NCI-H460 (cell line): ENCODE measurements around the gene TMUB1. TPM values are rescaled to one million over a fixed set of nuclear protein-coding genes. Genes with fewer than 3 reads are reported as not detected.

Source experiments
- DNase-seq: peaks from one replicate; pipeline ENCODE4 v3.0.0-alpha.2; 2016; ENCODE audit warnings: low read depth; ENCODE audit errors: extremely low read depth
- polyA plus RNA-seq: library from polyadenylated mRNA; depleted of rRNA; stranded (reverse); fragments of >200 nt; gene quantifications from 2 replicates; pipeline ENCODE4 v1.2.3, GENCODE V29; 2014; cell fraction: nucleus; rRNA removed
- total RNA-seq: library from RNA; depleted of rRNA; stranded (reverse); fragments of >200 nt; shearing (Covaris generic); gene quantifications from 2 replicates; pipeline ENCODE4 v1.2.3, GENCODE V29; 2014; rRNA removed

TMUB1 gene, protein sequence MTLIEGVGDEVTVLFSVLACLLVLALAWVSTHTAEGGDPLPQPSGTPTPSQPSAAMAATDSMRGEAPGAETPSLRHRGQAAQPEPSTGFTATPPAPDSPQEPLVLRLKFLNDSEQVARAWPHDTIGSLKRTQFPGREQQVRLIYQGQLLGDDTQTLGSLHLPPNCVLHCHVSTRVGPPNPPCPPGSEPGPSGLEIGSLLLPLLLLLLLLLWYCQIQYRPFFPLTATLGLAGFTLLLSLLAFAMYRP
- 35.2 and 46.6 TPM in 2 replicates for total RNA-seq
- 75.0 and 113 TPM in 2 replicates for polyA plus RNA-seq

DNA sequence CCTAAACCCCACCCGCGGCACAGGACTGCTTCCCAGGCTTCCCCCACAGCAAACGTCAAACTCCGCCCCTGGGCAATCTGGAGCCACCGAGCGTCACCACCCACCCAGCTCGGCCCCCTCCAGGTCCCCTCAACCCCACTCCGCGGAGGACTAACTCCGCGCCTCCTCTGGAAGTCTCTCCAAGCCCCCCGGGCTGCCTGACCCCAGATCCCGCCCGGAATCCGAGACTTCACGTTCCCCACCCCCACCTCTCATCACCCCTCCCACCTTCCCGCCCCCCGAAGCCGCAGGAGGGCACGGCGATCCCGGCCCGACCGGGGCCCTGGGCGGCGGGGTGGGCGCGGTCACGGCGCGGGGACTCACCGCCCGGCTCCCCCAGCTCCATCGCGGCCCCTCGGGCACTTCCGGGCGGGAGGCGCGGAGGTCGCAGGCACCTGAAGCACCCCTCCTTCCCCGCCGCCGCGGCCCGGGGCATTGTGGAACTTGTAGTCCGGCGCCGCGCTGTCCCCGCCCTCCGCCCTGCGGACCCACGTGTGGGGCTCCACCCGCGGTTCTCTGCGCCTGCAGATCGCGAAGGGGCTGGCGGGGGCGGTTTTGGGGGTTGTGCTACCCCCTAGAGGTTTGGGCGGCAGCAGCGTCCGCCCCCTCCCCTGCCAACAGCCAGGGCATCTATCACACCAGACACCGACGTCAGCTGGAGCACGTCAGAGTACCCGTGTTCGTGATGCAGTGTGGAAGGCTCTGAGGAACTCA, at the start of gene TMUB1:
Gene TMUB1, minus strand, starts transcription at position 423 of the 753 bp plus-strand sequence. CDS start 930 bp downstream, outside the sequence.
- DNase-seq: no peak

DNA sequence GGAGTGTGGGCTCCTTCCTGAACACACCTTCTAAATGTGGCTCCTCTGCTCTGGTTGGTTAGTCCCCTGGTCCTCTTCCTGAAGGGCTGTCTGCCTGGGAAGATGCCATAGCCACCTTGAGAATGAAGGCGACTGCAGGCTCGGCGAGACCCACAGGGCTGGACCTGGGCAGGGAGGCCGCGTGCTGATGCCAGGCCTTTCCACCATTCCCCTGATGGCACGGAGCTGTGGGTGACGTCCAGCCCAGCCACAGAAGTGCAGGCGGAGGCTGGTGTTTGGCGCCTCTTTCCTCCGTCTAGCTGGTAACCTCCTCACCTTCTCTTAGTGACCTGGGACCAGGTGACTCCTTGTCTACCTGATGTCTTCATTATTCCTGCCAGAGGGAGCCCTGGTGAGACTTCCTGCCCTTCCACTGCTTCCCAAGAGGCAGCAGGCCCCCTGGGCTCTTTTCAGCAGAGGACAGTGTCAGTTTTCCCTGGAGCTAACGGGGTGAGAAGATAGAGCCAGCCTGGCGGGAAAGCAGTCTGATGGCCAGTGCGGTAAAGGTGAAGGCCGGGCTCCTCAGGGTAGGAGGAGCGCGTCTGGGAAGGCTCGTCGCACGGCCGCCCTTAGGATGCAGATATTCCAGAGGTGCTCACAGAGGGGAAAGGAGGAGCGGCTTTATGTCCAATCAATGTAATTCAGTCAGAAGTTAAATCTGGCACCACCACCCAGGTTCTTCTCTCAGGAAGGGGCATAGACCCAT, 49.3 kb upstream of the TMUB1 start:
- no peak for DNase-seq

DNA sequence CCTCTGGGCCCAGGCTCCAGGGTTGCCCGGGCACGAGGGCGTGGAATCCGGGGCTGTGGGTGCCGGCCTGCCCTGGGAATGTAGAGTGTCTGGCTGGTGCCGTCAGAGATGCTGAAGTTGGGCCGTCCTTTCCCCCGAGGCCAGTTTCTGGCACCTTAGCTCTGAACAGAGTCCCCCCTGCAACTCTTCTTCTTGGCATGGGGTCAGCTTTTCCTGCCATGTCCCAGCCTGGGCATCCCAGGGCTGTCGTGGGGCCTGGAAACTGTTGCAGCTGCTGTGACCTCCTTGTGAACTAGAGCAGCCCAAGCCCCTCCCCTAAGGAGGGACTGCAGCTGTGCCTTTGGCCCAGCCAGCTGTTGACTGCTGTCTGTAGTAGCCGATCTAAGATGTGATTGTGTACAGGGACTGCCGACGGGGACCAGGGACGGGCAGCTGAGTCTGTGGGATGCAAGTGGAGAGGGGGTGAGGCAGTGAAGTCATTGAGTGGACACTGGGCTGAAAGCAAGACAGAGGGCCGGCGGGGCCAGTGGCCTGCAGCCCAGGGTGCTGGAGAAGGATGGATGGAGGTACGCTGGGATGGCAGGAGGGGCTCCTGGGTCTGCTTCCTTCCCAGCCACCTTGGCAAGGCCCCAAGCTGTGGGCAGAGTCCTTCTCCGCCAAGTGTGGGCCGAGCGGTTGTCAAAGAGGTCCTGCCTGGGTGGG, 48.5 kb upstream of the TMUB1 start:
- DNase-seq: no peak

DNA sequence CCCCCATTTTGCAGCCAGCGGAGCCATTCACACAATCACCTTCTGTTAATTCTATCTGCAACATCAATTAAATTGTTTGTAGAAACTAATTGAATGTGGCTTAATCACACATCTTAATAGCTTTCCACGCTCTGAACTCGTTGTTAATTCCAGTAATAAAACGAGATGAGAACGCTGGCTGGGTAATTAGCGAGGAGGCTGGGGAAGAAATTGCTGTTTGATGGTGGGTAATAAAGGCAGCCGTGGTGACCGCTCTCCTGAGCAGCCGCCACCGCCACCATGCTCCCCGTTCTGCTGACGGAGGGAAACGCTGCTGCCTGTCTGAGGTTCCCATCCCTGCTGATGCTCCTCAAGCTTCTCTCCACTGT, 47.9 kb upstream of the TMUB1 start:
- no peak for DNase-seq

DNA sequence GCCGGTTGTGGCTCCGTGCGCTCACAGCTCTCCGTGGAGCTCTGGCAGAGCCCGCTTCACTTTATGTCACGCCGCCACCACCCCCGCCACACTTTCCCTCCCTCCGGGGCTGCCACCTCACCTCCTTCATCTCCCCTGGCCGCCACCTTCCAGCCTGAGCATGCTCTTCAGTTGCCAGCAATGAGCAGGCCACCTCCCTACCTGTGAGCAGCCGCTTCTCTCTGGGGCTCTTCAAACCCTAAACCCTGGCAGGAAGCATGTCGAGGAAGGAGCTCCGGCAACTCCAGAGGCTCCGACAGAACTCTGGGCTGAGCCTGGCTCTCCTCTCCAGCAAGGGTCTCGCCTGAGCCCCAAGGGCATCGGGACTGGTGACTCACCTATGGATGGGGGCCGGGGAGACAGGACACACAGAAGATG, 47.5 kb upstream of the TMUB1 start:
- DNase-seq: no peak

DNA sequence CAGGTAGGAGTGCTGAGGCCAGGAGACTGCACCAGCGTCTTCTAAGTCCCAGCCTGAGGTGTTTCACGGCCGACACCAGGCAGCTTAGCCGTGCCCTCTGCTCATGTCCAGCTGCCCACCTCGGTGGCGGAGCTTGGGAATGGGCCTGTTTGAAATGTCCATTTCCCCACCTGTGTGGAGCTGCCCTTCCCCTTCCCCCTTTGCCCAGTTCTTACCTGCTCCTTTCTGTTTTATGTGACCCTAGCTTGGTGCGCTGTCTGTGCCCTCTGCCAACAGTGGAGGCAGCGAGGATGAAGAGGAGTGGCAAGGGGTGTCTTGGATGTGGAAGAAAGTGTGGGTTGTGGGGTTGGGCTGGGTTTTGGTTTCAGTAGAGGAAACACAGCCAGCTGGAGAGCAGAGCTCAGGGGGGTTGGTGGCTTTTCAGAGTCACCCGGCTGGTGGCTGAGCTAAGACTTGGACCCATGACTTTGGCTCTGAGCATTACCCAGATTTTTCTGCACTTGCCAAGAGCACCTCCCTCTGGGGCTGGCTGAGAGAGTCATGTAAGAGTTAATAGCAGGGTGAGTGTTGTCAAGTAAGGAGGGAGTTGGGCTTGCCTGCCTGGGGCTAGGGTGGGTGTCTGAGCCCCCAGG, 46.8 kb upstream of the TMUB1 start:
- no peak for DNase-seq

DNA sequence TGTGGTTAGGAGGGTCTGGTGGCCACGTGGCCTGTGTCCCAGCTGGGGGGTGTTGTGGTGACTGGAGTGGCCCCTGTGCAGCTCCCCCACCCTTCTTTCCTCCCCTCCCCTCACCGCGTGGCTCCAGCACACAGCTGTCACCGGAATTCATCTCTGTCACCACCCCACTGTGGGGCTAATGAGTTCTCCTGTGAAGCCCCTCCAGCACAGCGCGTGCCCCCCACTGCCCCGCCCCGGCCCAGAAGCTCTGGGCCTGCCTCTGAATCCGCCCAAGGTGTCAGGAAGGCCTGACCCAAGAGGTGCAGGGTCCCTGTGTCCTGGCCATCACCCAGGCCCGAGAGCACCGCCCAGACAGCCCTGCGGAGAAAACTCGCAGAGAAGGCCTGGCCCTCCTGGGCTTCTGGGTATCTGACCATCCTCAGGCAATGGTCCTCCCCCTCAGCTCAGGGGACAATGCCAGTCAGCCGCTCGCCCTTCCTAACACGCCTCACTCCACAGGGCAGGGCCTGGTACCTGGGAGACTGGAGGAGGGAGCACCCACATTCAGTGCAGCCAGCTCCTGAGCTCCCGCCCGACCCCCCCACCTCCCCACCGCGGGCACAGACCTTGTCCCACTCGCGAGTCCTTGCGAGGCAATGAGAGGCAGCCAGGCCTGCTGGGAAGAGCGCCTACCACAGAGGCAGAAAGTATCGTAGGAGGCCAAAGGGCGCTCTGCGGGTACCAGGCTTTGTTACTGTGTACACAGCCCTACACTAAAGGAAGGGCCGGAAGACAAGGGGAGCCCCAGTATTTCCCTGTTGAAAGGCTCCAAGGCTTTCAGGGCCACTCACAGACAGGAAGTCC, 46.0 kb upstream of the TMUB1 start:
- DNase-seq: no peak

DNA sequence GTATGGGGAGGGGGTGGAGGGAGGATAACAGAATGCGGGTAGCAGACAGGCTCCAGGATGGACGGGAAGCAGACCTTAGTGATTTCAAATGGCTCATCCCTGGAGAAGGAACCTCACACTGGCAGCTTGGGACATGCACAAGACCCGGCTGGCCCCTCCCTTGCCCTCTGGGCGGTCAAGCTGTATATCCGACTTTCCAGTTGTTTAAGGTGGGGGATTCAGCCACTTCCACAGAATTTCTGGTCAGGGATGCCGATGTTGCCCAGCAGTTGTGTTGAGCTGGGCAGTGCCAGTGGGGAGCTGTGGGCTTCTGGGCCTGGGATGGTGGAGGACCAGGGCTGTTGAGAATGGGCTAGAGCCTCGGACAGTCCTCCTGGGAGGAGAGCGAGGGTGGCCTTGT, 45.4 kb upstream of the TMUB1 start:
- no peak for DNase-seq

DNA sequence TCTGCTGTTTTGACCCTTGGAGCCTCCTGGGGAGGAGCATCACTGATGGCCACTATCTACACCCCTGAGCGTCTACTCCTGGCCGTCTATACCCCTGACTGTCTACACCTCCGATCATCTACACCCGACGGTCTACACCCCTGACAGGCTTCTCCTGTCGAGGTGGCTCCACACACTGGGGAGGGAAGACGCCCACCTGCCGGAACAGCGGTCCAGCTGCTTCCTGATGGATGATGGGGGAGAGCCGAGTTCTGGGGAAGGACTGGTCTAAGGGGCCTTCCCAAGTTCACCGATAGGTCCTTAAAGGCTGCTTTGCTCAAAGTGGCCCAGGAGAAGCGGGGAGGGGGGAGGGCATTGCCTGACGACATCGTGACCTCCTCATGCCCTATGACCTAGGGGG, 44.9 kb upstream of the TMUB1 start:
- no peak for DNase-seq

DNA sequence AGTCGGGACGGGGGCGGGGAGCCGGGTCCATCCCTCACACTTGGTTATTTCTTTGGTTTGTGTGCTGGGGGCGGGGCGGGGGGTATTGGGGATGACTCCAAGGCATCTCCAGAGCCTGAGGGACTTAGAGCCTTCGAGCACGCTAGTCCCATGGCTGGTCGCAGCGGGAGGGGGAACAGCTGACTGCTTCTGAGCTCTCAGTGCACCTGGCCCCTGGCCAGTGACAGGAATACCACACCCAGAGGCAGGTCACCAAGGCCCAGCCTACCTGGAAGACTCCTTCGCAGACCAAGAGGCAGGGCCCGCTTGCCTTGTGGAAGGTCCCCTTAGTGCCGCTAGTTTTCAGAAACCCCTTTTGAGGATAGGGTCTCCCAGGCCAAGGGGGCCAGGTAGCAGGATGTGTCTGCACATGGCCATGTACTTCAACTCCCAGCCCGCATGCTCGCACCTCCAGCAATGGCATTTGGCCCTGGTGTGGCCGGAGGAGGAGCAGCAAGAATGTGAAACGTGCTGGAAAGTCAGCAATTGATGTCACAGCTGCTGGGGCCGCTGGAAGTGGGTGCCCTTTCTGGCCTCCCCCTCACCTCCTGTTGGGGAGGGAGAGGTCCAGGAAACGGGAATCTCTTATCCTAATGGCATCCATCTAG, 43.3 kb upstream of the TMUB1 start:
- no peak for DNase-seq

DNA sequence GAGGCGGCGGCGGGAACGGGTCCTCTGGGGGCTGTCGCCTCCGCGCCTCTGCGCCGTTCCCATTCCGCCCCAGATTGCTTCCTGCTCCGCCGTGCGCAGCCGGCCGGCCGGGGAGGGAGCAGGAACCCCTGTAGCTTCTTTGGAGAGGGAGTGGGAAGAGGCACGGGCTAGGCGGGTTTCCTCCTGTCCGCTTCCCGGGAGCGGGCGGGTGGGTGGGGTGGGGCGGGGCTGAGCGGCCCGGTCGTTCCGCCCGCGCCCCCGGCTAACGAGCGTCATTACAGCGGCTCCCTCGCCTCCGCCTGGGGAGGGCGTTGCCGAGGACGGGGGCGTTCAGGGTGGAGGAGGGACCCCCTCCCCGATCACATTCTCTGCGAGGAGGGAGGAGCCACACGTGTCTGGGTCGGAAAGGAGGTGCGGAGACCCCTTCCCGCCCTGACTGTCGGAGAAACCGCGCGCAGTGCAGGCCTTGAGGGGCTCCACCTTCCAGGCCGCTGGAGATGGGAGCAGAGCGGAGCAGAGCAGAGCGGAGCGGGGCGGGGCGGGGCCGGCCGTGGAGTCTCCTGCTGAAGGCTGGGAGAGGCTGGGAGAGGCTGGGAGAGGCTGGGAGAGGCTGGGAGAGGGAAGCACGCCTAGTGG, 42.7 kb upstream of the TMUB1 start:
- DNase-seq: no peak

DNA sequence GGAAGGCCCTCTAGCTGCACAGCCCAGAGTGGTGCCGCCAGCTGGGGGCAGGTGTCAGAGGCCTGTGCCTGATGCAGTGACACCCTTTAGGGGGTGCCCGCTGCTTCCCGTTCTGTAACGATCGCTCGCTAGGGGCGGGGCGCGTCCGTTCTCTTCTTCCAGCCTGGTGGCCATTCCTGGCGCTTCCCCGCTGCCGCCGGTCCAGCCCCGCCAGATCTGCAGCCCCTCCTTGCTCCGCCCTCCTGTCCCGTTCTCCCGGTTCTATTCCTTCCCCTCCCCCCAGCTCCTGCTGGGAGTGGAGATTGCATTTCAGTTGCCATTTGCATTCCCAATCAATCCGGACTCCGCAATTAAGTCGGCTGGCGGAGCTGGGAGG, 42.2 kb upstream of the TMUB1 start:
- no peak for DNase-seq

DNA sequence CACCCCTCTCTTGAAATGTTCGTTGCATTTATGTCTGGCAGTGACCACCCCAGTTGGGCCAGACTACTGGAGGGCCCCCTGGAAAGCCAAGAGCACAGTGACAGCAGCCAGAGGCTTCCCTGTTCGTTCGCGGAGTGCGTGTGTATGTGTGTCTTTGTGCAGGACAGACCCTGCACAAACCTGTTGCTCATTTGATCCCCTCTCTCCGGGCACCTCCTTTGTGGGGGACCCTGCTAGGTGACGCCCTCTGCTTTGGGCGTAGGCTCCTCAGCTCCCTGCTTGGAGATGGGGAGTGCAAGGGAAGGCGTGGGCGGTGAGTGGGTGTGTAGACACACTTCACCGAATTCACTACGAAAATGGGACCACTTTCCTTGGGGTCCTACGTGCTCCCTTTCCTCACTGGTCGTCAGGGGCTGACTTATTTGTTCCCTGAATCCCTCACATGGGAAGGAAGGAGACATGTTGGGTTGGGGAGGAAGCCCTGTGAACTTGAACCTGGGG, 41.7 kb upstream of the TMUB1 start:
- DNase-seq: no peak

DNA sequence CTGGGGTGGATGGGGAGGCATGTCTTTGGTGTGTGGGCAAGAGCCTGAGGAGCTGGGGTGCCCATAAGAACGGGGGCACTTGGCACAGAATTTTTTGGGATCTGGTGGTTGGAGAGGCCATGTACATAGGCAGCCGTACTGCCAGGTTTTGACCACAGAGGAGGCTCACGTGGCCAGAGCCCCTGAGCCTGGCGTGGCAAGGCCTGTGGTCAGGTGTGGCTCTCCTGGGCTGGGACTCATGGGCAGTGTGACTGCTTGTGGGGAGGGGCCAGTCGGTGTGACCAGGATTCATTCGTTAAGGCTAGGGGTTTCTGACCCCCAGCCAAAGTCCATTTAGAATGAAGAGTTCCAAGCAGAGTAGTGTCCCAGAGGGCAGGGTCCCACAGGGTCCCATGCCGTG, 41.2 kb upstream of the TMUB1 start:
- no peak for DNase-seq

DNA sequence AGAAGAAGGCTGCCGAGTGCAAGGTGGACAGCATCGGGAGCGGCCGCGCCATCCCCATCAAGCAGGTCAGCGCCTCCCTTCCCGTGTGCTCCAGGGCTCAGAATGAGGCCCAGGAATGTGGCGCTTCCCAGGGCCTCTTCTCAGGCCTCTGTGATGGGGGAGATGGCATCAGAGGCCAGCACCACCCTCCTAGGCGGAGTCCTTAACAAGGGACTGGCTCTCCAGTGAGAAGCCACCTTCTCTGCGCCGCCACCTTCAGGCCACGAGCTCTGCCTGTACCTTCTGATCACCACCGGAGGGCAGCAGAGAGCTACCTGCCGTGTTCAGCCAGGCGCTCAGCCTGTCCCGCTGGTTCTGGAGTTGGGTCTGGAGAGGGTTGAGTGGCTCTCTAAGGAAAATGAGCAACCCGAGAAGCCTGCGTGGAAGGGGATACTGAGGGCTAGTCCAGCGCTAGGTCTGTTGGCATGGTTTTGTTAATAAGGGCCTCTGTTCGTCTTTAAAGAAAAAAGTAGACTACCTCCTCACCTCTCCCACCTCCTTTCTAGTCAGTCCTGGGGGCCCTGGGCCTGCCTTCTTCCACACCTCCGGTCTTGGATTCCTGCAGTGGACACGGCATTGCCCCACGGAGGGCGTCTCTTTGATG, 40.6 kb upstream of the TMUB1 start:
- DNase-seq: peak; percentile 82

DNA sequence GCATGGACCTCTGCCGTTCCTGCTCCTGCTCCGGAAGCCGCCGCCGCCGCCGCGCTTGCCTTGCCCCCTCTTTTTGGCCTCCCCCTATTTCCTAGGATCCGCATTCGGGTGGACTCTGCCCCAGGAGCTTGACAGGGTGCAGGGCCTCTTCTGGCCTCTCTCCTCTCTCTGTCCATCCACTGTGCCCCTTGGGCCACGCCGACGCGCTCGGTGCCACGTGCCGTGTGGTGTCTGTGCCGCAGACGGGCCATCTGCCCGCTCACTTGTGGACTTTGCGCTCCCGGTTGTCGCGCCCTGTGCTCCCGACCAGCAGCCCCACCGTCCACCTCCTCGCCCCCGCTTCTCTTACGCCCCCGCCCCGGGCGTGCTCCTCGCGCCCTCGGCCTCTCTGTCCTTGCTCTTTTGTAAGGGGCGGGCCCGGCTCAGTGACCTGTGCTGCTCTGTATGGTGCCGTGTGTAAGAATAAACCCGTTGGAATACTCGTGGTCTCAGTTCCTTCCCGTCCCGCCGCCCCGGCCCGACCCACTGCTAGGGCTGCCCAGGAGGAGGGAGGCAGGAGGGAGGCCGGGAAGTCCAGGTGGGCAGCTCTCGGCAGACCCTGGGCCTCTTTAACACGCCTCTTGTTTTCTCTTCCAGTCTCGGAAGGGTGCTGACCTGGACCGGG, 40.0 kb upstream of the TMUB1 start:
- DNase-seq: no peak

DNA sequence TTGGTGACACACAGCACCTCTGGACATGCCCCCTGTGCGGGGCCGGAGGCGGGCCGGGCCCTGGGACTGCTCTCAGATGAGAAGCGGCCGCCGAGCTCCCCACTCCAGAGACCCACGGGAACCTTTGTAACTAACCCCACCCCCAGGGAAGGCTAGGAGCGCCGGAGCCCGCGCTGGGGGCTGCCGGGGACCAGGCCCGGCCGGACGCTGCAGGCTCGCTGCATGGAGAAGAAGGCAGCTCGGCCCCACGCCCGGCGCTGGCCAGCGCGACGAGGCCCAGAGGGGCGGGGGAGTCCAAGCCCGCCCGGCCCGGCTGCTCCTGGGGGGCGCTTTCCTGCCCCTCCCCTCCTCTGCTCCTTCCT, 39.5 kb upstream of the TMUB1 start:
- no peak for DNase-seq

DNA sequence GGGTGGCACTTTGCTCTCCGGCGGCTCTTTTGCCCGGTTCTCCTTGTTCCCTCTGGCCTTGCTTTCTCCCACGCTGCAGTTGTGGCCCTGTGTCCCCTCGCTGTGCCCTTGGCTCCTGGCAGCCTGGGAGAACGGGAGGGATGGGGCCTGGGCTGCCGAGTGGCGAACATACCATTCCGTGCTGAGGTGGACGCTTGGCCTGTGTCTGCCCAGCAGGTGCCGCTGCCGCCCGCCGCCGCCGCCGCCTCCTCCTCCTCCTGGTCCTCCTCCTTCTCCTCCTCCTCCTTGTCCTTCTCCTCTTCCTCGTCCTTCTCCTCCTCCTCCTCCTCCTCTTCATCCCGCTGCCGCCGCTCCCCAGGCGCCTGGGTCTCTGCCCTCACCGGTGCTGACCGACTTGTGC, 39.0 kb upstream of the TMUB1 start:
- DNase-seq: no peak
